Stimulated activated naive CD8-positive, alpha-beta T cell treated with anti-CD3 and anti-CD28 coated beads, Interleukin-15, amount 100 ng/mL, for 72 hours (primary cell): Measurements from ENCODE around the gene TSBP1.
"Not testable (repeated sequence)": the region's sequence is repeated elsewhere in the genome, so short reads cannot be mapped to it uniquely, and the experiment has no call there.

Experiments
- ATAC-seq: fragments of 150-1000 bp; cut with Tn5 transposase; 2 replicates; pipeline ENCODE4 v1.10.0; 2021; ENCODE audit warnings: mild to moderate bottlenecking, moderate library complexity
- DNase-seq, 2 donors: peaks; one replicate each; pipeline ENCODE4 v3.0.0; 2021 to 2022
- H3K27ac Mint-ChIP-seq, 2 donors: one replicate each; pipeline ENCODE4 v1.8.0; 2022; ENCODE audit warnings: mild to moderate bottlenecking in 2 of 2, mixed read lengths in 2 of 2, moderate library complexity in 2 of 2
- H3K27me3 Mint-ChIP-seq: one replicate; pipeline ENCODE4 v1.8.0; 2022; ENCODE audit warnings: mixed read lengths
- H3K4me1 Mint-ChIP-seq: one replicate; pipeline ENCODE4 v1.8.0; 2022; ENCODE audit warnings: mild to moderate bottlenecking, mixed read lengths
- H3K4me3 Mint-ChIP-seq, 2 donors: one replicate each; pipeline ENCODE4 v1.8.0; 2022; ENCODE audit warnings: mild to moderate bottlenecking in 2 of 2, mixed read lengths in 2 of 2, moderate library complexity in 1 of 2
- H3K9me3 Mint-ChIP-seq, 2 donors: one replicate each; pipeline ENCODE4 v1.8.0; 2022; ENCODE audit warnings: mixed read lengths in 2 of 2

Gene TSBP1

DNA sequence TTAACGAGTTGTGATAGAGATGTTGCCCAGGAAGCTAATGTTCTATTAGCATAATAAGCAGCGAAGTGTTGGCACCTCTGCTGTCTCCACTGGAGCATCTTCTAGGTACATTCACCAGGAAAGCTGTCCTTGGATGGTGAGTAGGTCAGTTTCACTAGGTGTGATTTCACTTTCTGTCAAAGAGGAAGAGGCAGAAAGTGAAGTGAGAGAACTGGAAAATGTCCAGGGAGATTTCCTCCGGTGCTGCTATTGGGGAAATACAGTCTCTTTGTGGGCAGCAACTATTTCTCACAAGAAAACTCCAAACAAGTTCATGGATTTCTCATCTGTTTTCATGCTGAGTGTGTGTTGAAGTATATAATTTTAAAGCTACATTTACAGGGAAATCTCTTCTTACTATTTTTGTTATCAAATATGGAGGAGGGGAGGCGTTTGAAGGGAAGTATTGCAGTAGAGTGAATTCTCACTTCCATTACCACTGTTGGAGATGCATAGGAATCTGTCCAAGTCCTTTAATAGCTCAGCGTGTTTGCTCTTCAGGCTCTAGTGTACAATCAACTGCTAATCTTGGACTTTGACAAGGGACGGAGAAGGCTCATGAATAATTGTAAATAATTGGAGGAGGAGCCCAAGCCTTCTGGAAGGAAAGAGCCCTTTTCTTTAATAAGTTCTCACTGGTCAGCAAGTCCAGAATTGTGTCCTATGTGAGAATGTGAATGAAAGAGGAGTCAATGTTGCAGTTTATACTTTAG, 16.1 kb upstream of the TSBP1 start:
- Mint-ChIP-seq H3K4me3 (no peak overlapping the region), H3K27me3 (peaks cover 27% of the 10 kb centered on the region), H3K27ac (no peak overlapping the region), H3K4me1 (no peaks in the 10 kb centered on the region), H3K9me3 (no peaks in the 10 kb centered on the region)
- DNase-seq: no peak
- ATAC-seq: no peak

DNA sequence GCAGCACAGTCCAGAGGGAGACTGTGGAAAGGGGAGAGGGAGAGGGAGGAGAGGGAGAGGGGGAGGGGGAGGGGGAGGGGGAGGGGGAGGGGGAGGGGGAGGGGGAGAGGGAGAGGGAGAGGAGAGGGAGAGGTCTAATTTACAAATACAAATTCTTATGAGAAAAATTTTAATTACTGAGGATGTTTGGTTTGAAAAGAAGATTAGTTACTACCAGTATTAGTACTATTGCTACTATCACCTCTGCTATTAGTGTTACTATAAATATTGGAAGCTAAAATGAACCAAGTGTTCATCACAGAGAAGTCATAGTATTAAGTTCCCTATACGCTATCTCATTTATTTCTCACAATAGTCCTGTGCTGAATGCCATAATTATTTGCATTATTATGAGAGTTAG, 14.3 kb upstream of the TSBP1 start:
- DNase-seq (no peak), ATAC-seq (no peak)
- Mint-ChIP-seq H3K27me3 (peaks cover 24% of the 10 kb centered on the region), H3K27ac (no peak overlapping the region), H3K9me3 (no peaks in the 10 kb centered on the region), H3K4me1 (no peaks in the 10 kb centered on the region), H3K4me3 (no peak overlapping the region)

DNA sequence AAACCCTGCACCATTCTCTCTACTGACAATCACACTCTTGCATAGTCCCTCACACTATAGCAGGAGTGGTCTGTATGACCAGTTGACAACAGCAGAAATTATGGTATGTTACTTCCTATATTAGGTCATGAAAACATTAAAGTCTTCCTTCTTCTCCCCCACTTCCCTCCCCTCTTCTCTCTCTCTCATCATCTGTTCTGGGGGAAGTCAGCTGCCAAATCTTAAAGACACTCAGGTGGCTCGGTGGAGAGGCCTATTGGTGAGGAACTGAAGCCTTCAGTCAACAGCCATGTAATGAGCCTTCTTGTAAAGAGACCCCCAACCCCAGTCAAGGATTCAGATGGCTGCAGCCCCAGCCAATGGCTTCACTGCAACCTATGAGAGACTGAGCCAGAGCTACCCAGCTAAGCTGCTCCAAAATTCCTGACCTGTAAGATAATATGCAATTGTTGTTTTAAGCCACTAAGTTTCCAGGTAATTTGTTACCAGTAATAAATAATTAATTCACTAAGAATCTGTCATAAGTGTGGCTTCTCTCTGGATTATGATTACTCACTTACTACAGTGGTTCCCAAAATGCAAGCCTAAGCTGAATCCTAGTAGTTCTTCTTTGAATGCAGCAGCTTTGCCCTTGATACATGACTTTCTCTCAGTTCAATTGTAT, 11.2 kb upstream of the TSBP1 start:
- DNase-seq (no peak), ATAC-seq (no peak)
- H3K4me3 Mint-ChIP-seq: no peak overlapping the region
- H3K27me3 Mint-ChIP-seq: peaks cover 5% of the 10 kb centered on the region
- H3K4me1 Mint-ChIP-seq: no peaks in the 10 kb centered on the region
- no peak overlapping the region for H3K27ac Mint-ChIP-seq
- no peaks in the 10 kb centered on the region for H3K9me3 Mint-ChIP-seq

DNA sequence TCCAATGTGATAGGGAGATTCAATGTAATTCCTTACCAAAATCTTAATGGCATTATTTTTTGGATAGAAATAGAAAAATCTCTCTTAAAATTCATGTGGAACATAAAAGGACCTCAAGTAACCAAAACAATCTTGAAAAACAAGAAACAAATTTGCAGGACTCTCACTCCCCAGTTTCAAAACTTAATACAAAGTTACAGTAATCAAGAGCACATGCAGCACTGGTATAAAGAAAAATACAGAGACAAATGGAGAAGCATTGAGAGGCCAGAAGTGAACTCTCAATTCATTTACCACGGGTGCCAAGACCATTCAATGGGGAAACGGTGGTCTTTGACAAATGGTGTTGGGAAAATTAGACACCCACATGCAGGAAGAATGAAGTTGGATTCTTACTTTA, 7.8 kb upstream of the TSBP1 start:
- Mint-ChIP-seq H3K27ac (no peak overlapping the region), H3K27me3 (peaks cover 14% of the 10 kb centered on the region), H3K4me1 (no peaks in the 10 kb centered on the region), H3K9me3 (no peaks in the 10 kb centered on the region), H3K4me3 (no peak overlapping the region)
- ATAC-seq: no peak
- no peak for DNase-seq

DNA sequence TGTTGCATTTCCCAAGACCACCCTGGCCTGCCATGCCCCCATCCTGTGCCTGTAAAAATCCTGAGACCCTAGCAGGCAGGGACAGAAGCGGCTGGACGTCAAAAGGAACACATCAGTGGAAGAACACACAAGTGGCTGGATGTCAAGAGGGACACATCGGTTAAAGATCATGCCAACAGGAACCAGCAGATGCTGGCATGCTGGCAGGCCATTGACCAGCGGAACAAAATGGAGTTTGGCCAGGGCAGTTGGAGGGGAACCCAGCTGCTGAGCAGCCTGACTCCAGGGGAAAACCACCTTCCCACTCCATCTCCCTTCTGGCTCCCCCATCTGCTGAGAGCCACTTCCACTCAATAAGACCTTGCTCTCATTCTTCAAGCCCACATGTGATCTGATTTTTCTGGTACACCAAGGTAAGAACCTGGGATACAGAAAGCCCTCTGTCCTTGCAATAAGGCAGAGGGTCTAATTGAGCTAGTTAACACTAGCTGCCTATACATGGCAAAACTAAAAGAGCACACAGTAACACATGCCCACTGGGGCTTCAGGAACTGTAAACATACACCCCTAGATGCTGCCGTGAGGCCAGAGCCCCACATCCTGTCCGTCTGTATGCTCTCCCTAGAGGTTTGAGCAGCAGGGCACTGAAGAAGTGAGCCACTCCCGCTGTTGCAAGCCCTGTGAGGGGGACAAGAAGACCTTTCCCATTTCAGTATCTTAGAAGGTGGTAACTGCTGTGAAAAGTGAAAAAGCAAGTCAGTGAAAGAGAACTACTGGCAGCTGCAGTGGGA, 4.2 kb upstream of the TSBP1 start:
- H3K9me3 Mint-ChIP-seq: no peaks in the 10 kb centered on the region
- no peaks in the 10 kb centered on the region for H3K4me1 Mint-ChIP-seq
- DNase-seq (no peak), ATAC-seq (no peak)
- H3K4me3 Mint-ChIP-seq: no peak overlapping the region
- no peak overlapping the region for H3K27ac Mint-ChIP-seq
- H3K27me3 Mint-ChIP-seq: peaks cover 32% of the 10 kb centered on the region

DNA sequence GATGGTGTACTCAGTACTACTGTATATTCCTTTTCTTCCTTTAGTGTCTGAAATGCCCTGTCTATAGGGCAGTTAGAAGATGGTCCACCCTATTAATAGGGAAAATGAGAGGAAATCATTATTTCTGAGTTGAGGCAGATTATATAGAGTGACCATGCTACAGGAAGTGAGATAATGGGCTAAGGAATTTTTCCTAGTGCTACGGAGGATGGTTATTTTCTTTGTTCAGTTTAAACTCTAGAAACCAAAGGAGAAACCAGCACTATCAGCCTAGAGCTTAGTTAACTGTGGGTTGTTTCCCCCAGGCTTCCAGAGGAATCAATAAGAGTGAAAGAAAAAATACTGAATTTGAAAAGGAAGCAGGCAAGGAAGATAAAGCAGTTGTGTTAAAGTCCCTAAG, 474 bp downstream of the TSBP1 start:
- no peak for DNase-seq
- H3K4me3 Mint-ChIP-seq: no peak overlapping the region

DNA sequence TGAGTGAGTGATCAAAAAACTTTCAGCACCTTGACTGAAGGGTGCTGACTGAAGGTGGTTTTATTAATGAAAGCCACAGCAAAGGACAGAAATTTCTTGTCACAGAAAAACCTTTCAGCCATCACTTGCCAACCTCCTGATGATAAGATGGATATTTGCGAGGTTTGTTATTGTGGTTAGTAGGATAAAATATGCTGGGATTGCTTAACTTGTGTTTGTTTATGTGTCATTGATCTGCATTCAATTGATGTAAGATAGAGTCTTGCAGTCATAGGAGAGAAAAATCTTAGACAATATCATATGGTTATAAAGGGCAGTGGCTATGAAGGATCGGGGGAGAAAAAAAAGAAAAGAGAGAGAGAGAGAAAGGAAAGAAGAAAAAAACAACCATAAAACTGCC, 1.2 kb downstream of the TSBP1 start:
- DNase-seq (no peak), ATAC-seq (no peak)
- no peak overlapping the region for H3K4me3 Mint-ChIP-seq
- no peaks in the 10 kb centered on the region for H3K4me1 Mint-ChIP-seq
- no peak overlapping the region for H3K27ac Mint-ChIP-seq
- no peaks in the 10 kb centered on the region for H3K9me3 Mint-ChIP-seq
- H3K27me3 Mint-ChIP-seq: peaks cover 32% of the 10 kb centered on the region

More for the DNA sequence above, 474 bp downstream of the TSBP1 start:
- no peak for ATAC-seq
- no peaks in the 10 kb centered on the region for H3K4me1 Mint-ChIP-seq
- peaks cover 33% of the 10 kb centered on the region for H3K27me3 Mint-ChIP-seq
- no peaks in the 10 kb centered on the region for H3K9me3 Mint-ChIP-seq
- H3K27ac Mint-ChIP-seq: no peak overlapping the region

DNA sequence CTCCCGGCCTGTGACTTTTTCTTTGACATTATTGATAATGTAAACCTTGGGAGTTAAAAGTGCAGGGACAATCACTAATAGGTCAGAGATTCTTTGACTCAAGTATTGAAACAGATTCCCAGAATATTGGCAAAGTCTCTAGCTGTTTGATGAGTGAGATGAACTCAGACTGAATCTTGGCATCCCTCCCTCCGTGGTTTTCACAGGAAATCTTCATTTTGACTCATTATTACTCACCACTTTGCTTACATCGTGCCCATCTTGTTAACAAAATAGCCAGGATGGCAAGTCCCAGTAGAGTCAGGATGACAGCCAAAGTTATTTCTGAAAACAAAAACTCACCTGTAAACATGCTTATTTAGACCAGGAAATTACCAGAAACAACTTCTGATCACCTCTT, 2.0 kb downstream of the TSBP1 start:
- Mint-ChIP-seq H3K4me1 (no peaks in the 10 kb centered on the region), H3K27ac (no peak overlapping the region), H3K4me3 (no peak overlapping the region), H3K9me3 (no peaks in the 10 kb centered on the region), H3K27me3 (peaks cover 40% of the 10 kb centered on the region)
- DNase-seq (peak in 1 of 2 donors; percentile 15), ATAC-seq (peak; percentile 76)

DNA sequence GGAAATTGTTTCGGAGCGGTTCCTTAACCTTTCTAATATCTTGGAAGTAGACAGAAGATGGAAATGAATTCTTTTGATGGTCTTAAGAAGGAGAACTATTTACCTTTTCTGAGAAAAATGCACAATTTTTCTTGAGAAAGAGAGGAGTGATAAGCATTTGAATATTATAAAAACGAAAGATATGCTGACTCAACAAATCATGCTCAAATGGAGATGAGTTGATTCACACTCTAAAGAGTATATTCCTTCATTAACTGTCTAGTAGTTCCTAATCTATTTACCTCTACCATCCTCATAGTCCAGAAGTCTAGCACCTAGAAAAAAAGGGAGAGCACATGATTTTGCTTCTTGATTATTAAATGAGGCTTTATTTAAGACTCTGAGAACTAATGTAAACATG, 4.1 kb downstream of the TSBP1 start:
- H3K4me1 Mint-ChIP-seq: no peaks in the 10 kb centered on the region
- ATAC-seq (no peak), DNase-seq (no peak)
- H3K4me3 Mint-ChIP-seq: no peak overlapping the region
- peaks cover 44% of the 10 kb centered on the region for H3K27me3 Mint-ChIP-seq
- H3K9me3 Mint-ChIP-seq: no peaks in the 10 kb centered on the region
- no peak overlapping the region for H3K27ac Mint-ChIP-seq

DNA sequence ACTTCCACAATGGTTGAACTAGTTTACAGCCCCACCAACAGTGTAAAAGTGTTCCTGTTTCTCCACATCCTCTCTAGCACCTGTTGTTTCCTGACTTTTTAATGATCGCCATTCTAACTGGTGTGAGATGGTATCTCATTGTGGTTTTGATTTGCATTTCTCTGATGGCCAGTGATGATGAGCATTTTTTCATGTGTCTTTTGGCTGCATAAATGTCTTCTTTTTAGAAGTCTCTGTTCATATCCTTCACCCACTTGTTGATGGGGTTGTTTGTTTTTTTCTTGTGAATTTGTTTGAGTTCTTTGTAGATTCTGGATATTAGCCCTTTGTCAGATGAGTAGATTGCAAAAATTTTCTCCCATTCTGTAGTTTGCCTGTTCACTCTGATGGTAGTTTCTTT, 12.5 kb downstream of the TSBP1 start:
- ATAC-seq, H3K27me3 Mint-ChIP-seq, H3K4me1 Mint-ChIP-seq, H3K9me3 Mint-ChIP-seq, DNase-seq, H3K4me3 Mint-ChIP-seq, H3K27ac Mint-ChIP-seq: not testable (repeated sequence)

DNA sequence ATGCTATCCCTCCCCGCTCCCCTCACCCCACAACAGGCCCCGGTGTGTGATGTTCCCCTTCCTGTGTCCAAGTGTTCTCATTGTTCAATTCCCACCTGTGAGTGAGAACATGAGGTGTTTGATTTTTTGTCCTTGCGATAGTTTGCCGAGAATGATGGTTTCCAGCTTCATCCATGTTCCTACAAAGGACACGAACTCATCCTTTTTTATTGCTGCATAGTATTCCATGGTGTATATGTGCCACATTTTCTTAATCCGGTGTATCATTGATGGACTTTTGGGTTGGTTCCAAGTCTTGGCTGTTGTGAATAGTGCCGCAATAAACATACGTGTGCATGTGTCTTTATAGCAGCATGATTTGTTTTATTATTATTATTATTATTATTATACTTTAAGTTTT, 13.2 kb downstream of the TSBP1 start:
- not testable (repeated sequence) for DNase-seq

DNA sequence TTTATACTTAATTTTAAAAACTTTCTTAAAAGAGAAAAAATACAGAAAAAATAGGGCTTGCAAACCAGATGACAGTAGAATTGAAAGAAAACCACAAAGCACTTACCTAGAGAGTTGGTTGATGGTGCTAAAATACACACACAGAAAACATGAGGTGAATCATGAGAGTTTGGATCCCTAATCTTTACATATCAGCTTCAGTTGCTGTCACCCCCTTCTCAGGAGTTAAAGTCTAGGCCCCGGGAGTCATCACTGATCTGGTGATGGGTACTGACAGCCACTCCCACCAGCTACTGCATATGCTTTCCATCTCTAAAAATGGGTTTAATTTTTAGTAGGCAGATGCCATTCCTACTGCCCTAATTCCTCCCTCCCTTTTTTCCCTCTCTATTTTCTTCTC, 16.7 kb downstream of the TSBP1 start:
- Mint-ChIP-seq H3K27ac (no peak overlapping the region), H3K4me1 (no peaks in the 10 kb centered on the region), H3K4me3 (no peak overlapping the region), H3K27me3 (peaks cover 10% of the 10 kb centered on the region), H3K9me3 (no peaks in the 10 kb centered on the region)
- DNase-seq (no peak), ATAC-seq (no peak)

More for the DNA sequence above, 13.2 kb downstream of the TSBP1 start:
- not testable (repeated sequence) for ATAC-seq, H3K9me3 Mint-ChIP-seq, H3K4me3 Mint-ChIP-seq, H3K27ac Mint-ChIP-seq, H3K4me1 Mint-ChIP-seq, H3K27me3 Mint-ChIP-seq

DNA sequence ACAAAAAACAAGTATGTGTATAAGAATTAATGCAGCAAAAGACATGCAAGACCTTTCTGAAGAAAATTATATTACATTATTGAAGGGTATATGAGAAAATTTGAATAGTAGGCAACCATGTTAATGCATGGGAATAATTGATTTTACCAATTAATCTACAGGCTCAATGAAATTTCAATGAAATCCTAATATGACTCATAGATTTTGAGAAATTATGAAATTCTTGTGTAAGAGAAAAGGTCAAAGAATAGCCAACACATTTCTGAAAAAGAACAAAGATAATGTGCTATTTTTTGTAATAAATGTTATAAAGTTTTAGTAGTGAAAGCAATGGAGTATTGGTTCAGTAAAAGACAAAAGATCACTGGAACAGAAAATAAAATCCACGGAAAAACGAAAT, 18.4 kb downstream of the TSBP1 start:
- no peaks in the 10 kb centered on the region for H3K4me1 Mint-ChIP-seq
- DNase-seq (no peak), ATAC-seq (no peak)
- no peak overlapping the region for H3K27ac Mint-ChIP-seq
- H3K4me3 Mint-ChIP-seq: no peak overlapping the region
- peaks cover 21% of the 10 kb centered on the region for H3K27me3 Mint-ChIP-seq
- no peaks in the 10 kb centered on the region for H3K9me3 Mint-ChIP-seq

DNA sequence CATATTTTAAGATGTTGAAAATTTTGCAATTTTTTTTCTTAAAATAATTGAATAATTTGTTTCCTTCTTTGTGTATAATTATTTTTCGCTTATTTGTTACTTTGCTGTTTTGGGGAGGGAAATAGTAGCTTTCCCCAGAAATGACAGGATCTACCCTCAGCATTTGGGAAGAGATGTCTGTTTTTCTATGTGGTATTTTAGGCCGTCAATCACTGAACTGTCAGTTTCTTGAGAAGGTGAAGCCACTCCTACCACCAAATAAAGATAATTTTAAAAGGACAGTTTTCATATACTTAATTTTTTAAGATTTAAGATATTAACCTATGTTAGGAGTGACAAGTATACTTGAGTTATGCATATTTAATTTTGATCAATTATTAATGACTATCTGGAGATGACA, 31.5 kb downstream of the TSBP1 start:
- DNase-seq (no peak), ATAC-seq (no peak)
- H3K27ac Mint-ChIP-seq: no peak overlapping the region
- peaks cover 11% of the 10 kb centered on the region for H3K27me3 Mint-ChIP-seq
- H3K4me3 Mint-ChIP-seq: no peak overlapping the region
- no peaks in the 10 kb centered on the region for H3K9me3 Mint-ChIP-seq
- no peaks in the 10 kb centered on the region for H3K4me1 Mint-ChIP-seq

DNA sequence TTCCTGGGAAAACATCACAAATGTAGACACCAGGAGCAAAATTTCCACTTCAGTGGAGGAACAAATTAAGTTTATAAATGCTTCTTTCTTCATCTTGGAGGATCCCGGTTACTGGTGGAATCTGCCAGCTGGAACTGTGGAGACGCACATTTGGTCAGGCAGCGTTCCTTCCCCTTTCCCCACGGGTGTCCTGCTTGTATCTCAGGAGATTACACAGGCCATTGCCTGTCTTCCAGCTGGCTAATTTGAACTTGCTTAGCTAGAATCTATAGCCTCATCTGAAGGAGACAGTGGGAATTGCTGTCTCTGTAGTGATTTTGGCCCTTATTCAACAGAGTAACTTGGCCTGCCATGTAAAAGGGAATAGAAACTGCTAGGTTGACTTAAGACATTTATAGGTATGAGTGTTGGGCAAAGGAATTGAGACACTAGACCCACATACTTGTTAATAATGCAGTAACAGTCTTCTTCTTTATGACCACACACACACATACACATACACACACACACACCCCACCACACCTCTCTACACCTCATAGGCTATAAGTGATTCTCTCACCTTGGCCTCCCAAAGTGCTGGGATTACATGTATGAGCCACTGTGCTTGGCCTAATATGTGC, 34.4 kb downstream of the TSBP1 start:
- no peak overlapping the region for H3K4me3 Mint-ChIP-seq
- no peak for ATAC-seq
- no peaks in the 10 kb centered on the region for H3K4me1 Mint-ChIP-seq
- no peak overlapping the region for H3K27ac Mint-ChIP-seq
- no peaks in the 10 kb centered on the region for H3K9me3 Mint-ChIP-seq
- H3K27me3 Mint-ChIP-seq: peaks cover 11% of the 10 kb centered on the region
- DNase-seq: no peak

DNA sequence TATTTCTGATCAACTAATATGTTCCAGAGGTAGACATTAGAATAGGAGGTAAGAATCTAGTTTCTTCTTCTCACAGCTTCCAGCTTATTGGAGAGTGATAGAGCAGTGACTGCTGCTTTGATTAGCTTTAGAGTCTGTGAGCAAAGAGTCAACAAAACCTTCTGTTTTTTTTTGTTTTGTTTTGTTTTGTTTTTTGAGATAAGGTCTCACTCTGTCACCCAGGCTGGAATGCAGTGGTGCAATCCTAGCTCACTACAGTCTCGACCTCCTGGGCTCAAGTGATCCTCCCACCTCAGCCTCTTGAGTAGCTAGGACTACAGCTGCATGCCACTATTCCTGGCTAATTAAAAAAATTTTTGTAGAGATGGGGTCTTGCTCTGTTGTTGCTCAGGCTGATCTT, 39.3 kb downstream of the TSBP1 start:
- no peak for ATAC-seq
- Mint-ChIP-seq H3K9me3 (no peaks in the 10 kb centered on the region), H3K27me3 (no peaks in the 10 kb centered on the region), H3K4me1 (no peaks in the 10 kb centered on the region), H3K4me3 (no peak overlapping the region), H3K27ac (no peak overlapping the region)
- DNase-seq: no peak
